PC-3 (cell line): ENCODE measurements around the gene AQP3. TPM values are rescaled to one million over a fixed set of nuclear protein-coding genes. Genes with fewer than 3 reads are reported as not detected.

Source experiments
- ATAC-seq: fragments of 200-7000 bp; cut with Tn5 transposase; 2 replicates; pipeline ENCODE4 v1.9.1; 2020; ENCODE audit warnings: mild to moderate bottlenecking, moderate library complexity
- BruUV-seq: library from RNA; stranded (reverse); fragments of 400-500 nt; replicated peaks from 2 replicates; lab custom pipeline; 2021; lab: Mats Ljungman, UMichigan
- CTCF ChIA-PET: fragments of 300-600 bp; sonication (Branson Sonifier 250); formaldehyde crosslinking; loops from one replicate; lab custom pipeline; 2022; ENCODE audit warnings: antibody characterized with exemption; lab: Charles Lee
- POLR2A ChIA-PET: fragments of 300-600 bp; sonication (Branson Sonifier 250); formaldehyde crosslinking; loops from one replicate; lab custom pipeline; 2022; ENCODE audit warnings: antibody characterized with exemption; ENCODE audit not compliant: unreplicated experiment; lab: Charles Lee
- DNase-seq: peaks from one replicate; pipeline ENCODE4 v3.0.0-alpha.2; 2015
- H2AFZ ChIP-seq: fragments of 300-600 bp; sonication (generic); 2 replicates; pipeline ENCODE4 v1.6.0; 2016; ENCODE audit warnings: antibody characterized with exemption, low read length
- H3F3A ChIP-seq: fragments of 300-600 bp; sonication (generic); one replicate; pipeline ENCODE4 v1.6.0; 2017; ENCODE audit warnings: antibody characterized with exemption, low read length, control low read depth, mild to moderate bottlenecking; ENCODE audit not compliant: unreplicated experiment
- H3K27ac ChIP-seq: fragments of 300-600 bp; sonication (generic); 2 replicates; pipeline ENCODE4 v1.5.1; 2016; ENCODE audit warnings: mild to moderate bottlenecking, low read length
- H3K27me3 ChIP-seq: fragments of 300-600 bp; sonication (generic); 2 replicates; pipeline ENCODE4 v1.6.1; 2016; ENCODE audit warnings: low read length, mixed read lengths
- H3K36me3 ChIP-seq: fragments of 300-600 bp; sonication (generic); 2 replicates; pipeline ENCODE4 v1.6.1; 2016; ENCODE audit warnings: low read depth, mixed run types, low read length, mixed read lengths
- H3K4me1 ChIP-seq: fragments of 300-600 bp; sonication (generic); 2 replicates; pipeline ENCODE4 v1.5.1; 2016; ENCODE audit warnings: low read length; ENCODE audit not compliant: insufficient read depth
- H3K4me2 ChIP-seq: fragments of 300-600 bp; sonication (generic); 2 replicates; pipeline ENCODE4 v1.6.0; 2016; ENCODE audit warnings: low read length
- H3K4me3 ChIP-seq: fragments of 300-600 bp; sonication (generic); 2 replicates; pipeline ENCODE4 v1.5.1; 2016; ENCODE audit warnings: mild to moderate bottlenecking, low read length, mixed read lengths
- H3K79me2 ChIP-seq: fragments of 300-600 bp; sonication (generic); 2 replicates; pipeline ENCODE4 v1.6.1; 2017; ENCODE audit warnings: low read length, mixed read lengths
- H3K9ac ChIP-seq: fragments of 300-600 bp; sonication (generic); 2 replicates; pipeline ENCODE4 v1.6.0; 2016; ENCODE audit warnings: mild to moderate bottlenecking, low read length
- H3K9me2 ChIP-seq: fragments of 300-600 bp; sonication (generic); replicated peaks from 2 replicates; pipeline ENCODE4 v1.6.1; 2016; ENCODE audit warnings: mixed run types, low read length, mixed read lengths
- H3K9me3 ChIP-seq: fragments of 300-600 bp; sonication (generic); 2 replicates; pipeline ENCODE4 v1.6.1; 2016; ENCODE audit warnings: low read length, mixed read lengths
- H4K20me1 ChIP-seq: fragments of 300-600 bp; sonication (generic); 2 replicates; pipeline ENCODE4 v1.6.1; 2016; ENCODE audit warnings: low read length, mixed read lengths
- EZH2 ChIP-seq: fragments of 300-600 bp; sonication (generic); IDR thresholded peaks from one replicate; pipeline ENCODE4 v1.6.1; 2017; ENCODE audit warnings: antibody characterized with exemption, mild to moderate bottlenecking, low read length; ENCODE audit not compliant: unreplicated experiment
- EZH2phosphoT487 ChIP-seq: fragments of 300-600 bp; sonication (generic); IDR thresholded peaks from 2 replicates; pipeline ENCODE4 v1.6.1; 2018; ENCODE audit warnings: mild to moderate bottlenecking, antibody characterized with exemption, low read length, borderline replicate concordance
- intact Hi-C: fragments of 100-400 bp; cut with micrococcal nuclease; formaldehyde crosslinking; loops from 2 replicates; pipeline ENCODE4 v1.9.0; 2023
- total RNA-seq: library from RNA; depleted of rRNA; stranded (reverse); fragments of >200 nt; gene quantifications from 2 replicates; pipeline ENCODE4 v1.2.3, GENCODE V29; 2014
- TF ChIP-seq, protein P1 (sequence below): fragments of 300-600 bp; sonication (generic); conservative IDR thresholded peaks from 2 replicates; pipeline ENCODE4 v1.5.1; 2017; ENCODE audit warnings: antibody characterized with exemption, low read depth, mild to moderate bottlenecking, low read length

AQP3 gene
- total RNA-seq, 1 experiment from 2014 or later = 5.1 TPM

DNA sequence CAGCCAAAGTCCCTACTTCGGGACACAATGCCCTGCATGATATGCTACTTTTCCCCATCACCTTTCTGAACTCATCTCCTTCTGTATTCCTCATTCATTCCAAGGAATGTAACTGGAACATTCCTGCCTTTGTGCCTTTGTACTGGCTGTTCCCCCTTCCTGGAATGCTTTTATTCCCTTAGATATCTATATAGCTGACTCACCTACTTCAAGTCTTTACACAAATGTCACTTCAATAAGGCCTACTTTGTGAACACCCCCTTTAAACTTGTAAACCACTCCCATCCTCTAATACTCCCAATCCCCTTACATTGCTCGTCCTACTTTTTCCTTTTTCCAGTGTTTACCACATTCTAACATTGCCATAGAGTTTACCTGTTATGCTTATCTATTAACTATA is 24.0 kb upstream of the AQP3 start:
- ChIA-PET POLR2A (no interaction called here), CTCF (no interaction called here)
- BruUV-seq = no TSS peak
- Histone ChIP-seq H3K9ac (no peak overlapping the region), H3K4me1 (peaks cover 13% of the 10 kb centered on the region), H3K4me3 (peak overlapping the region; percentile 90; the same call in 1 of the 2 replicates), H3K79me2 (peaks cover 30% of the 10 kb centered on the region), H4K20me1 (no peaks in the 10 kb centered on the region), H3K36me3 (peaks cover 23% of the 10 kb centered on the region; the same call in 1 of the 2 replicates), H3K27ac (no peak overlapping the region), H3F3A (no peaks in the 10 kb centered on the region), H3K9me2 (no peaks in the 10 kb centered on the region), H3K27me3 (no peaks in the 10 kb centered on the region), H3K4me2 (peak overlapping the region; percentile 100), H2AFZ (no peak overlapping the region), H3K9me3 (no peaks in the 10 kb centered on the region)
- DNase-seq (no peak), ATAC-seq (no peak)
- no peak for TF ChIP-seq EZH2
- TF ChIP-seq EZH2phosphoT487 = no peak
- TF ChIP-seq, protein P1, sequence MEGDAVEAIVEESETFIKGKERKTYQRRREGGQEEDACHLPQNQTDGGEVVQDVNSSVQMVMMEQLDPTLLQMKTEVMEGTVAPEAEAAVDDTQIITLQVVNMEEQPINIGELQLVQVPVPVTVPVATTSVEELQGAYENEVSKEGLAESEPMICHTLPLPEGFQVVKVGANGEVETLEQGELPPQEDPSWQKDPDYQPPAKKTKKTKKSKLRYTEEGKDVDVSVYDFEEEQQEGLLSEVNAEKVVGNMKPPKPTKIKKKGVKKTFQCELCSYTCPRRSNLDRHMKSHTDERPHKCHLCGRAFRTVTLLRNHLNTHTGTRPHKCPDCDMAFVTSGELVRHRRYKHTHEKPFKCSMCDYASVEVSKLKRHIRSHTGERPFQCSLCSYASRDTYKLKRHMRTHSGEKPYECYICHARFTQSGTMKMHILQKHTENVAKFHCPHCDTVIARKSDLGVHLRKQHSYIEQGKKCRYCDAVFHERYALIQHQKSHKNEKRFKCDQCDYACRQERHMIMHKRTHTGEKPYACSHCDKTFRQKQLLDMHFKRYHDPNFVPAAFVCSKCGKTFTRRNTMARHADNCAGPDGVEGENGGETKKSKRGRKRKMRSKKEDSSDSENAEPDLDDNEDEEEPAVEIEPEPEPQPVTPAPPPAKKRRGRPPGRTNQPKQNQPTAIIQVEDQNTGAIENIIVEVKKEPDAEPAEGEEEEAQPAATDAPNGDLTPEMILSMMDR = no peak
- intact Hi-C loops = loop anchor here (5.0 kb wide), 1 partner anchor 46 kb away; no protein-coding TSS in a partner anchor

GRCh38 chr9:33469891-33470290 is 22.5 kb upstream of the AQP3 start:
- no peak overlapping the region for H3K27ac ChIP-seq
- ChIA-PET POLR2A (no interaction called here), CTCF (no interaction called here)
- peaks cover 30% of the 10 kb centered on the region for H3K79me2 ChIP-seq
- no peak overlapping the region for H2AFZ ChIP-seq
- H3K9me3 ChIP-seq = no peaks in the 10 kb centered on the region
- H3K4me3 ChIP-seq = no peak overlapping the region
- no TSS peak for BruUV-seq
- H3F3A ChIP-seq = no peaks in the 10 kb centered on the region
- peaks cover 38% of the 10 kb centered on the region; the same call in 1 of the 2 replicates for H3K36me3 ChIP-seq
- no peak for ATAC-seq
- intact Hi-C loops = loop anchor here (5.0 kb wide), 2 partner anchors 47 to 68 kb away; partner anchors contain the start of gene AQP7
- no peaks in the 10 kb centered on the region for H3K27me3 ChIP-seq
- no peaks in the 10 kb centered on the region for H3K9me2 ChIP-seq
- no peak for TF ChIP-seq EZH2
- TF ChIP-seq, protein P1 = no peak
- TF ChIP-seq EZH2phosphoT487 = no peak
- H3K4me2 ChIP-seq = no peak overlapping the region
- H3K4me1 ChIP-seq = peaks cover 13% of the 10 kb centered on the region
- DNase-seq = no peak
- no peaks in the 10 kb centered on the region for H4K20me1 ChIP-seq
- H3K9ac ChIP-seq = no peak overlapping the region

DNA sequence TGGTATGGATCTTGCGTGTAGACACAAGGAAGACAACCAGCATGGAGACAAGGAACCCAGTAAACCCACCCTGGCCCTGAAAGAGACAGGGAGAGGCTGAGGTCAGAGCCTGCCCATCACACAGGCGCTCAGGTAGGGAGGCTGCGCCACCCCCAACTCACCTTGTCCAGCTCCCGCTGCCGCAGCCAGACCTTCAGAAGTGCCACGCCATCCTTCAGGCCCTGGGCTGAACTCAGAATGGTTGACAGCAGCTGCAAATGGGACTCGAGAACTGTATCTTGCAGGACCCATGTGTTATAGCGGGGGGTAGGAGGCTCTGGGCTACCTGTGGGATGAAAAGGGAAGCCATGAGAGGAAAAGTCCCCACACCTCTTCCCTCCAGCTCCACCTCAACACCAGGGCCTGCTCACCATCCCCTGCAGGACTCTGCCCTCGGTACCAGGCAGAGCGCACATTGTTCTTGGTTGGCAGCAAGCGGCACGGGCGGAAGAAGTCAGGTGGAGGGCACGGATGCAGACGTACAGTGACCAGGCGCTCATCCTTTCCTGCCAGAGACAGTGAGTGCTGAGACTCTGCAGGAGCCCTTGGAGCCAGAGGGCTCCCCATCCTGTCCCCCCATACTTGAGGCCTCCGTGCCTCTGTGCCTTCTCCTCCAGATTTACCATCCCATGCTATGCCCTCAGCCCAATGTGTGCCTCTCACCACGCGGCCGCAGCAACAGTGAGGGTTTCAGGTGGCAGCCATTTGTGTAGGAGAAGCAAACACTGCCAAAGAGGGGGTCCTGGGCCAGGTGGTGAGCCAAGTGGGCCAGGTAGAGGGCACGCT is 21.6 kb upstream of the AQP3 start:
- peaks cover 44% of the 10 kb centered on the region for H3K36me3 ChIP-seq
- POLR2A ChIA-PET = no interaction called here

More for the DNA sequence above, 21.6 kb upstream of the AQP3 start:
- no peak for DNase-seq
- H3K27ac ChIP-seq = no peak overlapping the region
- H3K4me3 ChIP-seq = no peak overlapping the region
- peaks cover 30% of the 10 kb centered on the region for H3K79me2 ChIP-seq
- no peak overlapping the region for H2AFZ ChIP-seq
- H3K9me2 ChIP-seq = no peaks in the 10 kb centered on the region
- H3K9ac ChIP-seq = no peak overlapping the region
- ATAC-seq = no peak
- peaks cover 13% of the 10 kb centered on the region for H3K4me1 ChIP-seq
- TF ChIP-seq, protein P1 = no peak
- TF ChIP-seq EZH2phosphoT487 (no peak), EZH2 (no peak)
- no peaks in the 10 kb centered on the region for H4K20me1 ChIP-seq
- no peaks in the 10 kb centered on the region for H3K9me3 ChIP-seq
- intact Hi-C loops = loop anchor here (5.0 kb wide), 1 partner anchor 67 kb away; the partner anchor contains the start of gene AQP7
- CTCF ChIA-PET = no interaction called here
- H3F3A ChIP-seq = no peaks in the 10 kb centered on the region
- no TSS peak for BruUV-seq
- H3K4me2 ChIP-seq = no peak overlapping the region
- no peaks in the 10 kb centered on the region for H3K27me3 ChIP-seq
